HepG2 (cell line): Measurements from ENCODE around the gene SCYL1. TPM values are rescaled to one million over a fixed set of nuclear protein-coding genes. Genes with fewer than 3 reads are reported as not detected.

Experiments used
- ATAC-seq: fragments of 200-7000 bp; cut with Tn5 transposase; 3 replicates; pipeline ENCODE4 v1.9.1; 2020; ENCODE audit warnings: mild to moderate bottlenecking, moderate library complexity
- BruUV-seq: library from RNA; stranded (reverse); fragments of 400-500 nt; replicated peaks from 2 replicates; lab custom pipeline; 2021; lab: Mats Ljungman, UMichigan
- CTCF ChIA-PET: fragments of 300-600 bp; formaldehyde crosslinking; extraction: SDS; loops from one replicate; lab custom pipeline; 2021; ENCODE audit warnings: low total read pairs, inconsistent platforms, low intra/inter-chr PET ratio; lab: Yijun Ruan, JAX
- POLR2A ChIA-PET: fragments of 350-600 bp; sonication (Branson Sonifier 250); formaldehyde crosslinking; loops from one replicate; lab custom pipeline; 2020; ENCODE audit warnings: antibody characterized with exemption, inconsistent platforms; lab: Yijun Ruan, JAX
- DNase-seq: peaks from one replicate; pipeline ENCODE4 v3.0.0-alpha.2; 2015; ENCODE audit warnings: low spot score
- FAIRE-seq: peaks from 3 replicates; lab custom pipeline; 2011; peaks lifted over from hg19 to GRCh38; lab: Jason Lieb, UNC
- H2AFZ ChIP-seq: one replicate; pipeline ENCODE4 v1.6.1; 2011; ENCODE audit warnings: low read length, inconsistent platforms
- H3K27ac ChIP-seq: fragments of 300-600 bp; 3 replicates; pipeline ENCODE4 v1.8.0; 2011; ENCODE audit warnings: mixed run types, mild to moderate bottlenecking, mixed read lengths, low read length, inconsistent platforms; ENCODE audit not compliant: insufficient read depth; ENCODE audit errors: extremely low read length
- H3K27me3 ChIP-seq, 2 experiments: fragments of 200-600 bp in 1 of 2; 2 replicates in 1 of 2; 3 replicates in 1 of 2; pipeline versions ENCODE4 v1.6.0 to v1.8.0; 2011; ENCODE audit warnings: low read length in 2 of 2, mild to moderate bottlenecking in 2 of 2, moderate library complexity in 2 of 2, inconsistent platforms in 1 of 2; ENCODE audit not compliant: insufficient read depth in 2 of 2, control insufficient read depth in 1 of 2
- H3K36me3 ChIP-seq, 2 experiments: fragments of 200-600 bp in 1 of 2; replicated peaks in 1 of 2; 2 replicates in 1 of 2; 3 replicates in 1 of 2; pipeline versions ENCODE4 v1.5.1 to v1.8.0; 2011; ENCODE audit warnings: low read length in 2 of 2, inconsistent platforms in 1 of 2; ENCODE audit not compliant: insufficient read depth in 2 of 2, control insufficient read depth in 1 of 2
- H3K4me1 ChIP-seq: 2 replicates; pipeline ENCODE4 v1.5.1; 2012; ENCODE audit warnings: low read length, inconsistent platforms; ENCODE audit not compliant: insufficient read depth
- H3K4me2 ChIP-seq: 2 replicates; pipeline ENCODE4 v1.6.0; 2011; ENCODE audit warnings: low read depth, low read length, inconsistent platforms
- H3K4me3 ChIP-seq, 3 experiments: fragments of 200-600 bp in 1 of 3; sonication (generic), shearing (Covaris generic) in 1 of 3; replicated peaks in 1 of 3; 2 replicates each; pipeline ENCODE4 v1.5.1; 2011 to 2016; ENCODE audit warnings: low read length in 3 of 3, inconsistent platforms in 2 of 3, low read depth in 2 of 3, mild to moderate bottlenecking in 2 of 3, control low read depth in 1 of 3, mixed read lengths in 1 of 3; ENCODE audit not compliant: insufficient read depth in 1 of 3
- H3K79me2 ChIP-seq: one replicate; pipeline ENCODE4 v1.6.1; 2011; ENCODE audit warnings: low read length, inconsistent platforms; ENCODE audit not compliant: insufficient read depth
- H3K9ac ChIP-seq: 2 replicates; pipeline ENCODE4 v1.6.0; 2011; ENCODE audit warnings: mild to moderate bottlenecking, low read depth, low read length, inconsistent platforms; ENCODE audit not compliant: insufficient read depth
- H3K9me3 ChIP-seq: 2 replicates; pipeline ENCODE4 v1.5.1; 2012; ENCODE audit warnings: mild to moderate bottlenecking, low read length
- H4K20me1 ChIP-seq: 2 replicates; pipeline ENCODE4 v1.6.0; 2011; ENCODE audit warnings: inconsistent platforms, mild to moderate bottlenecking, low read length, moderate library complexity; ENCODE audit not compliant: insufficient read depth
- EP300 ChIP-seq, 3 experiments: sonication (generic) in 1 of 3; formaldehyde crosslinking in 1 of 3; IDR thresholded peaks; 2 replicates each; pipeline versions ENCODE4 v1.5.1 to v1.6.1; 2011 to 2020; ENCODE audit warnings: low read depth in 2 of 3, low read length in 2 of 3, borderline replicate concordance in 1 of 3, improper control_type of control experiment in 1 of 3, mild to moderate bottlenecking in 1 of 3, missing genetic modification reagents in 1 of 3, moderate library complexity in 1 of 3
- GFI1 ChIP-seq: sonication (generic); formaldehyde crosslinking; IDR thresholded peaks from 2 replicates; pipeline ENCODE4 v1.5.0; 2020; ENCODE audit warnings: missing genetic modification reagents, mild to moderate bottlenecking, borderline replicate concordance
- HNF4A ChIP-seq: sonication (generic); formaldehyde crosslinking; IDR thresholded peaks from 2 replicates; pipeline ENCODE4 v1.4.0; 2020; ENCODE audit warnings: missing genetic modification reagents
- MED1 ChIP-seq: sonication (generic); formaldehyde crosslinking; IDR thresholded peaks from 2 replicates; pipeline ENCODE4 v1.4.0; 2020; ENCODE audit warnings: missing genetic modification reagents
- POLR2G ChIP-seq: fragments of 200-400 bp; formaldehyde crosslinking; IDR thresholded peaks from 2 replicates; pipeline ENCODE4 v1.6.1; 2018; ENCODE audit warnings: mild to moderate bottlenecking, low read depth, low read length, moderate library complexity
- SAP130 ChIP-seq: IDR thresholded peaks from 2 replicates; pipeline ENCODE4 v1.6.1; 2016; ENCODE audit warnings: low read depth
- TARDBP ChIP-seq: sonication (generic); formaldehyde crosslinking; IDR thresholded peaks from 2 replicates; pipeline ENCODE4 v1.8.0; 2022; ENCODE audit warnings: mild to moderate bottlenecking, missing genetic modification reagents
- TCF7 ChIP-seq: sonication (generic); IDR thresholded peaks from 2 replicates; pipeline ENCODE4 v1.6.1; 2016; ENCODE audit warnings: antibody characterized with exemption, low read depth
- ZC3H13 ChIP-seq: sonication (generic); formaldehyde crosslinking; IDR thresholded peaks from 2 replicates; pipeline ENCODE4 v1.8.1; 2023; ENCODE audit warnings: mild to moderate bottlenecking, missing genetic modification reagents, moderate library complexity
- ZMYM4 ChIP-seq: sonication (generic); formaldehyde crosslinking; IDR thresholded peaks from 2 replicates; pipeline ENCODE4 v1.8.1; 2023; ENCODE audit warnings: mild to moderate bottlenecking, missing genetic modification reagents
- ZSCAN30 ChIP-seq: sonication (generic); formaldehyde crosslinking; IDR thresholded peaks from 2 replicates; pipeline ENCODE4 v1.5.0; 2020; ENCODE audit warnings: mild to moderate bottlenecking, missing genetic modification reagents
- WGBS: methylation state at CpG from one replicate; pipeline ENCODE4 v1.1.6; 2017; ENCODE audit warnings: low lambda C conversion rate; 5-methylcytosine and 5-hydroxymethylcytosine counted together
- in situ Hi-C: cut with HindIII; loops from 2 replicates; pipeline ENCODE4 v1.10.0; 2017; ENCODE audit warnings: low pct_unique_long_range_greater_than_20kb; ENCODE audit not compliant: extremely low pct_ligation_motif_present
- intact Hi-C: fragments of 100-400 bp; cut with micrococcal nuclease; formaldehyde crosslinking; loops from one replicate; pipeline ENCODE4 v1.10.0; 2022; ENCODE audit not compliant: unreplicated experiment
- polyA plus RNA-seq, 8 experiments: library from polyadenylated mRNA; depleted of rRNA in 3 of 8; stranded (reverse) in 7 of 8; unstranded in 1 of 8; fragments of >200 nt; fragmentation: Illumina TruSeq in 4 of 8; extraction: Trizol in 4 of 8; gene quantifications; 2 replicates each; pipeline versions ENCODE4 v1.2.1 to v1.2.3, GENCODE V29; 2011 to 2016; ENCODE audit warnings: low read depth in 4 of 8, missing spikeins in 1 of 8, mixed read lengths in 1 of 8; ENCODE audit not compliant: insufficient read depth in 1 of 8
- total RNA-seq, 5 experiments: library from RNA; depleted of rRNA; stranded (reverse); fragments of >200 nt; fragmentation: Illumina TruSeq; extraction: Trizol; gene quantifications; 2 replicates each; pipeline ENCODE4 v1.2.3, GENCODE V29; 2016; ENCODE audit warnings: low read depth in 1 of 5
- TF ChIP-seq, protein P1 (sequence below): IDR thresholded peaks from 2 replicates; pipeline ENCODE4 v1.6.1; 2018; ENCODE audit warnings: missing genetic modification reagents, mild to moderate bottlenecking, missing compliant biosample characterization
- TF ChIP-seq, protein P2 (sequence below): sonication (generic); formaldehyde crosslinking; IDR thresholded peaks from 2 replicates; pipeline ENCODE4 v1.4.0; 2020; ENCODE audit warnings: missing genetic modification reagents
- TF ChIP-seq, protein P3 (sequence below): sonication (generic); formaldehyde crosslinking; IDR thresholded peaks from 2 replicates; pipeline ENCODE4 v1.5.0; 2020; ENCODE audit warnings: mild to moderate bottlenecking, missing genetic modification reagents

SCYL1 gene
- total and polyA plus RNA-seq, 2 of the 13 experiments (the other 11 are each of a cell fraction or from before 2014, with no cell fraction given), result 65.9 to 103 TPM

GRCh38 chr11:65485920-65486219 lies 39.0 kb upstream of the SCYL1 start:
- CTCF ChIA-PET, result no interaction called here
- Histone ChIP-seq H2AFZ (no peak overlapping the region), H3K4me2 (peak overlapping the region; percentile 73), H3K27me3 (no peaks in the 10 kb centered on the region), H3K27ac (peak overlapping the region; percentile 70), H3K4me3 (peak overlapping the region; percentile 20 to 57 (median 53); a peak in 4 of 6 replicates), H3K9ac (peak overlapping the region; percentile 72), H3K9me3 (no peaks in the 10 kb centered on the region), H3K79me2 (no peaks in the 10 kb centered on the region), H4K20me1 (no peaks in the 10 kb centered on the region), H3K36me3 (no peaks in the 10 kb centered on the region), H3K4me1 (peaks cover 80% of the 10 kb centered on the region)
- intact Hi-C loops (no loop called here), in situ Hi-C loops (no loop called here)
- 0 out of 2 replicates have a peak, but pooled peaks have one; percentile 30 for TF ChIP-seq MED1
- no peak for TF ChIP-seq ZC3H13 (CRISPR knock-in tag)
- TF ChIP-seq TARDBP, result peak; percentile 22; the same call in 1 of the 2 replicates
- TF ChIP-seq SAP130 (CRISPR knock-in tag), result peak; percentile 56
- TF ChIP-seq, protein P1, sequence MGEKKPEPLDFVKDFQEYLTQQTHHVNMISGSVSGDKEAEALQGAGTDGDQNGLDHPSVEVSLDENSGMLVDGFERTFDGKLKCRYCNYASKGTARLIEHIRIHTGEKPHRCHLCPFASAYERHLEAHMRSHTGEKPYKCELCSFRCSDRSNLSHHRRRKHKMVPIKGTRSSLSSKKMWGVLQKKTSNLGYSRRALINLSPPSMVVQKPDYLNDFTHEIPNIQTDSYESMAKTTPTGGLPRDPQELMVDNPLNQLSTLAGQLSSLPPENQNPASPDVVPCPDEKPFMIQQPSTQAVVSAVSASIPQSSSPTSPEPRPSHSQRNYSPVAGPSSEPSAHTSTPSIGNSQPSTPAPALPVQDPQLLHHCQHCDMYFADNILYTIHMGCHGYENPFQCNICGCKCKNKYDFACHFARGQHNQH, result 0 out of 2 replicates have a peak, but pooled peaks have one; percentile 16
- 0 out of 2 replicates have a peak, but pooled peaks have one; percentile 32 for TF ChIP-seq ZSCAN30
- TF ChIP-seq, protein P2, sequence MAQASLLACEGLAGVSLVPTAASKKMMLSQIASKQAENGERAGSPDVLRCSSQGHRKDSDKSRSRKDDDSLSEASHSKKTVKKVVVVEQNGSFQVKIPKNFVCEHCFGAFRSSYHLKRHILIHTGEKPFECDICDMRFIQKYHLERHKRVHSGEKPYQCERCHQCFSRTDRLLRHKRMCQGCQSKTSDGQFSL (CRISPR knock-in tag), result no peak
- TF ChIP-seq, protein P3, sequence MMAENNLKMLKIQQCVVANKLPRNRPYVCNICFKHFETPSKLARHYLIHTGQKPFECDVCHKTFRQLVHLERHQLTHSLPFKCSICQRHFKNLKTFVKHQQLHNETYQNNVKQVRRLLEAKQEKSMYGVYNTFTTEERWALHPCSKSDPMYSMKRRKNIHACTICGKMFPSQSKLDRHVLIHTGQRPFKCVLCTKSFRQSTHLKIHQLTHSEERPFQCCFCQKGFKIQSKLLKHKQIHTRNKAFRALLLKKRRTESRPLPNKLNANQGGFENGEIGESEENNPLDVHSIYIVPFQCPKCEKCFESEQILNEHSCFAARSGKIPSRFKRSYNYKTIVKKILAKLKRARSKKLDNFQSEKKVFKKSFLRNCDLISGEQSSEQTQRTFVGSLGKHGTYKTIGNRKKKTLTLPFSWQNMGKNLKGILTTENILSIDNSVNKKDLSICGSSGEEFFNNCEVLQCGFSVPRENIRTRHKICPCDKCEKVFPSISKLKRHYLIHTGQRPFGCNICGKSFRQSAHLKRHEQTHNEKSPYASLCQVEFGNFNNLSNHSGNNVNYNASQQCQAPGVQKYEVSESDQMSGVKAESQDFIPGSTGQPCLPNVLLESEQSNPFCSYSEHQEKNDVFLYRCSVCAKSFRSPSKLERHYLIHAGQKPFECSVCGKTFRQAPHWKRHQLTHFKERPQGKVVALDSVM (CRISPR knock-in tag), result 0 out of 2 replicates have a peak, but pooled peaks have one; percentile 32
- TF ChIP-seq TCF7, result peak; percentile 68
- TF ChIP-seq ZMYM4 (CRISPR knock-in tag), result no peak
- TF ChIP-seq EP300 (IDR thresholded peaks at IDR 0.05; ENCODE audit: low read depth in 2 of 2, low read length in 2 of 2), result peak in 1 of 2 experiments; percentile 27; a peak in 2 of 4 replicates
- TF ChIP-seq EP300 (CRISPR knock-in tag; IDR thresholded peaks at IDR 0.05; ENCODE audit: borderline replicate concordance), result no peak
- peak; percentile 37; the same call in 1 of the 2 replicates for TF ChIP-seq HNF4A
- TF ChIP-seq POLR2G, result peak; percentile 53; the same call in 1 of the 2 replicates
- 0 out of 2 replicates have a peak, but pooled peaks have one; percentile 30 for TF ChIP-seq GFI1 (CRISPR knock-in tag)
- ATAC-seq, result no peak
- POLR2A ChIA-PET, result interaction anchor here (1.0 to 27.3 kb wide), 4 partner anchors 12 to 99 kb away, joined by 3 to 1590 read pairs (median 378); partner anchors contain the start of genes FRMD8 and MALAT1
- no peak for FAIRE-seq
- 5% methylated on average over 5 of the region's 5 CpGs for WGBS
- BruUV-seq, result TSS peak; percentile 31
- no peak for DNase-seq
